A673 (cell line): ENCODE data around the gene DPF3.

ENCODE experiments used
- CTCF ChIP-seq: fragments of 300-800, 200-600 bp; sonication (generic); conservative IDR thresholded peaks from 2 replicates; pipeline ENCODE4 v1.5.1; 2017; ENCODE audit warnings: low read depth, mild to moderate bottlenecking, antibody characterized with exemption, low read length, moderate library complexity, mixed read lengths
- EZH2 ChIP-seq: fragments of 200-600 bp; sonication (generic); IDR thresholded peaks from 2 replicates; pipeline ENCODE4 v1.6.1; 2017; ENCODE audit warnings: borderline replicate concordance, low read depth, mild to moderate bottlenecking, mixed read lengths, antibody characterized with exemption, low read length; ENCODE audit not compliant: poor library complexity, severe bottlenecking

- no peak for TF ChIP-seq CTCF
- TF ChIP-seq EZH2, result no peak
Observed at GRCh38 chr14:72800296-72800695, 93.6 kb downstream of the DPF3 start.
